ENCODE measurements around the gene FREM1.

FREM1 gene

GRCh38 chr9:14814249-14814628, 96.0 kb downstream of the FREM1 start:
- in situ Hi-C loops (cut with HindIII; ENCODE audit: low pct_ligation_motif_present, low sequenced_read_pairs) = no loop called here
- Histone ChIP-seq H3K27ac (peak overlapping the region; percentile 65), H3K27me3 (replicated peaks) (no peaks in the 10 kb centered on the region), H3K4me3 (ENCODE audit: low read depth, low read length) (no peak overlapping the region), H3K36me3 (replicated peaks) (no peaks in the 10 kb centered on the region)
- no peak for DNase-seq
- TF ChIP-seq, protein P1, sequence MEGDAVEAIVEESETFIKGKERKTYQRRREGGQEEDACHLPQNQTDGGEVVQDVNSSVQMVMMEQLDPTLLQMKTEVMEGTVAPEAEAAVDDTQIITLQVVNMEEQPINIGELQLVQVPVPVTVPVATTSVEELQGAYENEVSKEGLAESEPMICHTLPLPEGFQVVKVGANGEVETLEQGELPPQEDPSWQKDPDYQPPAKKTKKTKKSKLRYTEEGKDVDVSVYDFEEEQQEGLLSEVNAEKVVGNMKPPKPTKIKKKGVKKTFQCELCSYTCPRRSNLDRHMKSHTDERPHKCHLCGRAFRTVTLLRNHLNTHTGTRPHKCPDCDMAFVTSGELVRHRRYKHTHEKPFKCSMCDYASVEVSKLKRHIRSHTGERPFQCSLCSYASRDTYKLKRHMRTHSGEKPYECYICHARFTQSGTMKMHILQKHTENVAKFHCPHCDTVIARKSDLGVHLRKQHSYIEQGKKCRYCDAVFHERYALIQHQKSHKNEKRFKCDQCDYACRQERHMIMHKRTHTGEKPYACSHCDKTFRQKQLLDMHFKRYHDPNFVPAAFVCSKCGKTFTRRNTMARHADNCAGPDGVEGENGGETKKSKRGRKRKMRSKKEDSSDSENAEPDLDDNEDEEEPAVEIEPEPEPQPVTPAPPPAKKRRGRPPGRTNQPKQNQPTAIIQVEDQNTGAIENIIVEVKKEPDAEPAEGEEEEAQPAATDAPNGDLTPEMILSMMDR (IDR thresholded peaks at IDR 0.05; ENCODE audit: low read depth, low read length, missing control alignments) = no peak

DNA sequence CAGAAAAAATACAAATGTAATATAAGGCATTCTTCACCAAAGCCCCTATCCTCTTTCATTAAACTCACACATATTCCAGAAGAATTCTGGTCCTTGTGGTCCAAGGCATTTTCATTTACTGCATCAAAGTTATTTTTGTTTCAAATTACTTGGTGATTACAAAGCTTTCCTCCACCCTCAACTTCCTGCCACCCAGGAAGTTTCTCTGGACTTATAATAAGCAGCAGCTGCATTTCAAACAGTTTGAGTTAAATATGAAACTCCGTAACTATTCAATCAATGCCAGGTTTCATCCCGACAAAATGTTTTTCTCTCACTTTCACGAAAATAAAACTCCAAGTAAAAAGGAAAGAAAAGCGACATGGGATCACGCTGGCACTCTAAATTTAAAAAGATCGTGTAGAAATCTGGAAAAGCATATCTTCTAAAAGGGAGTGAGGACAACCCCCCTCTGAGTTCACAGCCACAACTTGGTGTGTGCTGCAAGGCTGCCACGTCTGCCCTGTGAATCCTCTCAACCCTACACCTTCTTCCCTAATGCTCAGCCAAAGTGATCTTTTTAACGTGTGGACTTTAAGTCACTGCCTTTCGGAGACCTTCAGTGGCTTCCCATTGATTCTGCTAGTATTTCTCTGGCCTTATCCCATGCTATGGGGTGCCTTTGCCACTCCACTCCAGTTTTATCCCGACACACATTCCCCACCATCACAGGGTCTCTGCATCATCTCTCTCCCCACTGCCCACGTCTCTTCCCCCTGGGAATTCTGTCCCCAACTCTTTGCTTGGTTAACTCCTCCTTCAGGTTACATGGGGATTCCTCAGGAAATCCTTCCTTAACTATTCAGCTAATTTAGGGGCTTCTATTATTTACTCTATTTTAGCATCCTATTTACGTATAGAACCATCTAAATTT, 96.6 kb downstream of the FREM1 start:
- Histone ChIP-seq H3K27me3 (replicated peaks) (no peaks in the 10 kb centered on the region), H3K4me3 (ENCODE audit: low read depth, low read length) (peak overlapping the region; percentile 7), H3K27ac (peak overlapping the region; percentile 65), H3K36me3 (replicated peaks) (no peaks in the 10 kb centered on the region)
- TF ChIP-seq, protein P1 (IDR thresholded peaks at IDR 0.05; ENCODE audit: low read depth, low read length, missing control alignments) = no peak
- peak; percentile 43 for DNase-seq
- in situ Hi-C loops (cut with HindIII; ENCODE audit: low pct_ligation_motif_present, low sequenced_read_pairs) = no loop called here

GRCh38 chr9:14812806-14813205, 97.4 kb downstream of the FREM1 start:
- peak overlapping the region; percentile 65 for H3K27ac ChIP-seq
- H3K36me3 ChIP-seq (replicated peaks) = no peaks in the 10 kb centered on the region
- H3K4me3 ChIP-seq (ENCODE audit: low read depth, low read length) = no peak overlapping the region
- TF ChIP-seq, protein P1 (IDR thresholded peaks at IDR 0.05; ENCODE audit: low read depth, low read length, missing control alignments) = no peak
- H3K27me3 ChIP-seq (replicated peaks) = no peaks in the 10 kb centered on the region
- in situ Hi-C loops (cut with HindIII; ENCODE audit: low pct_ligation_motif_present, low sequenced_read_pairs) = no loop called here
- peak; percentile 35 for DNase-seq

- H3K27me3 ChIP-seq (replicated peaks) = no peaks in the 10 kb centered on the region
- in situ Hi-C loops (cut with HindIII; ENCODE audit: low pct_ligation_motif_present, low sequenced_read_pairs) = no loop called here
- H3K4me3 ChIP-seq (ENCODE audit: low read depth, low read length) = no peak overlapping the region
- DNase-seq = no peak
- TF ChIP-seq, protein P1 (IDR thresholded peaks at IDR 0.05; ENCODE audit: low read depth, low read length, missing control alignments) = no peak
- H3K27ac ChIP-seq = no peak overlapping the region
- no peaks in the 10 kb centered on the region for H3K36me3 ChIP-seq (replicated peaks)
Observed at GRCh38 chr9:14811844-14812243, 98.4 kb downstream of the FREM1 start.

- DNase-seq = peak; percentile 4
- TF ChIP-seq, protein P1 (IDR thresholded peaks at IDR 0.05; ENCODE audit: low read depth, low read length, missing control alignments) = no peak
- Histone ChIP-seq H3K27ac (no peak overlapping the region), H3K36me3 (replicated peaks) (no peaks in the 10 kb centered on the region), H3K27me3 (replicated peaks) (no peaks in the 10 kb centered on the region), H3K4me3 (ENCODE audit: low read depth, low read length) (no peak overlapping the region)
- in situ Hi-C loops (cut with HindIII; ENCODE audit: low pct_ligation_motif_present, low sequenced_read_pairs) = no loop called here
Observed at GRCh38 chr9:14806941-14807520, 103.2 kb downstream of the FREM1 start.

Measured in brain microvascular endothelial cell (primary cell).